Measurements from ENCODE around the gene SLC2A3. TPM values are rescaled to one million over a fixed set of nuclear protein-coding genes. Genes with fewer than 3 reads are reported as not detected.
"Not testable (repeated sequence)": the region's sequence is repeated elsewhere in the genome, so short reads cannot be mapped to it uniquely, and the experiment has no call there.

The SLC2A3 gene
- polyA plus RNA-seq = 16.2 to 40.5 TPM (median 28.3 TPM) in 3 replicates
- 11.3 TPM for polyA plus RNA-seq (2011; ENCODE audit: low read depth)
- 6.6 and 8.1 TPM in 2 replicates for polyA plus RNA-seq (2011; cell fraction: cytosol; rRNA removed)
- polyA plus RNA-seq (2011; cell fraction: nucleus; rRNA removed) = 29.8 and 30.9 TPM in 2 replicates
- polyA plus RNA-seq (2012; ENCODE audit: low replicate concordance) = 14.7 and 30.1 TPM in 2 replicates
- polyA minus RNA-seq = 19.1 to 53.4 TPM (median 38.4 TPM) in 3 replicates
- 7.5 TPM for polyA minus RNA-seq (2011; cell fraction: cytosol; rRNA and poly(A)+ RNA removed)
- 23.0 and 41.5 TPM in 2 replicates for polyA minus RNA-seq (2011; cell fraction: nucleus; rRNA and poly(A)+ RNA removed)

GRCh38 chr12:7935590-7936581, at the start of gene SLC2A3:
TSS of gene SLC2A3 (minus strand) at chr12:7936187. CDS start at chr12:7936034, 153 bp downstream.
- peak within 1 kb of the TSS; percentile 82 for H3K9ac ChIP-seq (ENCODE audit: control insufficient read depth, extremely low read depth, insufficient read depth, low read length)
- H3K79me2 ChIP-seq (ENCODE audit: control insufficient read depth, insufficient read depth, low read length) = peaks cover 17% of the 10 kb centered on the region
- no peaks in the 10 kb centered on the region for H3K27me3 ChIP-seq (ENCODE audit: control insufficient read depth, extremely low read depth, insufficient read depth, low read length)
- H3K9me3 ChIP-seq (ENCODE audit: control insufficient read depth, low read depth, low read length) = no peaks in the 10 kb centered on the region
- peak within 1 kb of the TSS; percentile 59 to 94 (median 88) for H3K4me3 ChIP-seq (ENCODE audit: control insufficient read depth in 2 of 3, extremely low read depth in 1 of 3, insufficient read depth in 2 of 3, low read depth in 1 of 3, low read length in 3 of 3)
- no peaks in the 10 kb centered on the region for H4K20me1 ChIP-seq (ENCODE audit: control insufficient read depth, extremely low read depth, insufficient read depth, low read length)
- H3K36me3 ChIP-seq (ENCODE audit: control insufficient read depth in 2 of 2, extremely low read depth in 1 of 2, insufficient read depth in 2 of 2, low read length in 2 of 2) = peaks cover 5 to 6% of the 10 kb centered on the region in 2 experiments
- FAIRE-seq (no peak), DNase-seq (ENCODE audit: low read depth, low spot score) (peak; percentile 25)
- no peak for TF ChIP-seq EZH2 (IDR thresholded peaks at IDR 0.05; ENCODE audit: low read length)
- TF ChIP-seq CTCF (optimal IDR thresholded peaks at IDR 0.05 in 1 of 3, IDR thresholded peaks at IDR 0.05 in 1 of 3, conservative IDR thresholded peaks at IDR 0.05 in 1 of 3; ENCODE audit: extremely low read depth in 1 of 3, insufficient read depth in 2 of 3, low read length in 3 of 3) = no peak
- H2AFZ ChIP-seq (ENCODE audit: control insufficient read depth, low read length) = peak within 1 kb of the TSS; percentile 78
- no peaks in the 10 kb centered on the region for H3K9me1 ChIP-seq (ENCODE audit: control insufficient read depth, extremely low read depth, insufficient read depth, low read length)
- H3K27ac ChIP-seq (ENCODE audit: control insufficient read depth, insufficient read depth, low read length) = peak within 1 kb of the TSS; percentile 75
- peaks cover 12% of the 10 kb centered on the region for H3K4me1 ChIP-seq (ENCODE audit: control insufficient read depth, extremely low read depth, insufficient read depth, low read length)
- dilution Hi-C loops (cut with MboI; ENCODE audit: extremely low pct_ligation_motif_present, low sequenced_read_pairs) = no loop called here
- peak within 1 kb of the TSS; percentile 84 for H3K4me2 ChIP-seq (ENCODE audit: control insufficient read depth, extremely low read depth, insufficient read depth, low read depth, low read length)

GRCh38 chr12:7984900-7985299, 48.9 kb upstream of the SLC2A3 start:
- H3K9me3 ChIP-seq (ENCODE audit: control insufficient read depth, low read depth, low read length) = no peaks in the 10 kb centered on the region
- H3K36me3 ChIP-seq (ENCODE audit: control insufficient read depth in 2 of 2, extremely low read depth in 1 of 2, insufficient read depth in 2 of 2, low read length in 2 of 2) = no peaks in the 10 kb centered on the region
- DNase-seq (ENCODE audit: low read depth, low spot score) (no peak), FAIRE-seq (no peak)
- H3K27ac ChIP-seq (ENCODE audit: control insufficient read depth, insufficient read depth, low read length) = no peak overlapping the region
- dilution Hi-C loops (cut with MboI; ENCODE audit: extremely low pct_ligation_motif_present, low sequenced_read_pairs) = no loop called here
- H3K27me3 ChIP-seq (ENCODE audit: control insufficient read depth, extremely low read depth, insufficient read depth, low read length) = no peaks in the 10 kb centered on the region
- H3K4me2 ChIP-seq (ENCODE audit: control insufficient read depth, extremely low read depth, insufficient read depth, low read depth, low read length) = no peak overlapping the region
- no peak for TF ChIP-seq EZH2 (IDR thresholded peaks at IDR 0.05; ENCODE audit: low read length)
- H2AFZ ChIP-seq (ENCODE audit: control insufficient read depth, low read length) = no peak overlapping the region
- no peaks in the 10 kb centered on the region for H4K20me1 ChIP-seq (ENCODE audit: control insufficient read depth, extremely low read depth, insufficient read depth, low read length)
- no peaks in the 10 kb centered on the region for H3K9me1 ChIP-seq (ENCODE audit: control insufficient read depth, extremely low read depth, insufficient read depth, low read length)
- H3K4me1 ChIP-seq (ENCODE audit: control insufficient read depth, extremely low read depth, insufficient read depth, low read length) = no peaks in the 10 kb centered on the region
- H3K79me2 ChIP-seq (ENCODE audit: control insufficient read depth, insufficient read depth, low read length) = no peaks in the 10 kb centered on the region
- no peak overlapping the region for H3K4me3 ChIP-seq (ENCODE audit: control insufficient read depth in 2 of 3, extremely low read depth in 1 of 3, insufficient read depth in 2 of 3, low read depth in 1 of 3, low read length in 3 of 3)
- no peak overlapping the region for H3K9ac ChIP-seq (ENCODE audit: control insufficient read depth, extremely low read depth, insufficient read depth, low read length)

GRCh38 chr12:7983460-7983859, 47.5 kb upstream of the SLC2A3 start:
- H3K9ac ChIP-seq (ENCODE audit: control insufficient read depth, extremely low read depth, insufficient read depth, low read length); H3K4me2 ChIP-seq (ENCODE audit: control insufficient read depth, extremely low read depth, insufficient read depth, low read depth, low read length); H3K36me3 ChIP-seq (ENCODE audit: control insufficient read depth in 2 of 2, extremely low read depth in 1 of 2, insufficient read depth in 2 of 2, low read length in 2 of 2); H3K9me1 ChIP-seq (ENCODE audit: control insufficient read depth, extremely low read depth, insufficient read depth, low read length); DNase-seq (ENCODE audit: low read depth, low spot score); dilution Hi-C loops (cut with MboI; ENCODE audit: extremely low pct_ligation_motif_present, low sequenced_read_pairs); H2AFZ ChIP-seq (ENCODE audit: control insufficient read depth, low read length); H3K79me2 ChIP-seq (ENCODE audit: control insufficient read depth, insufficient read depth, low read length); H3K4me3 ChIP-seq (ENCODE audit: control insufficient read depth in 2 of 3, extremely low read depth in 1 of 3, insufficient read depth in 2 of 3, low read depth in 1 of 3, low read length in 3 of 3); H3K27ac ChIP-seq (ENCODE audit: control insufficient read depth, insufficient read depth, low read length); H4K20me1 ChIP-seq (ENCODE audit: control insufficient read depth, extremely low read depth, insufficient read depth, low read length); H3K9me3 ChIP-seq (ENCODE audit: control insufficient read depth, low read depth, low read length); H3K4me1 ChIP-seq (ENCODE audit: control insufficient read depth, extremely low read depth, insufficient read depth, low read length); H3K27me3 ChIP-seq (ENCODE audit: control insufficient read depth, extremely low read depth, insufficient read depth, low read length): not testable (repeated sequence)
- peak; percentile 9 for FAIRE-seq

GRCh38 chr12:7983019-7983418, 47.0 kb upstream of the SLC2A3 start:
- DNase-seq (ENCODE audit: low read depth, low spot score); H3K36me3 ChIP-seq (ENCODE audit: control insufficient read depth in 2 of 2, extremely low read depth in 1 of 2, insufficient read depth in 2 of 2, low read length in 2 of 2): not testable (repeated sequence)

More at GRCh38 chr12:7983019-7983418, 47.0 kb upstream of the SLC2A3 start:
- dilution Hi-C loops (cut with MboI; ENCODE audit: extremely low pct_ligation_motif_present, low sequenced_read_pairs); H3K9me1 ChIP-seq (ENCODE audit: control insufficient read depth, extremely low read depth, insufficient read depth, low read length); H3K4me2 ChIP-seq (ENCODE audit: control insufficient read depth, extremely low read depth, insufficient read depth, low read depth, low read length); H4K20me1 ChIP-seq (ENCODE audit: control insufficient read depth, extremely low read depth, insufficient read depth, low read length); H3K27ac ChIP-seq (ENCODE audit: control insufficient read depth, insufficient read depth, low read length); H3K9ac ChIP-seq (ENCODE audit: control insufficient read depth, extremely low read depth, insufficient read depth, low read length); H2AFZ ChIP-seq (ENCODE audit: control insufficient read depth, low read length); H3K9me3 ChIP-seq (ENCODE audit: control insufficient read depth, low read depth, low read length); H3K4me3 ChIP-seq (ENCODE audit: control insufficient read depth in 2 of 3, extremely low read depth in 1 of 3, insufficient read depth in 2 of 3, low read depth in 1 of 3, low read length in 3 of 3); FAIRE-seq; H3K79me2 ChIP-seq (ENCODE audit: control insufficient read depth, insufficient read depth, low read length); H3K4me1 ChIP-seq (ENCODE audit: control insufficient read depth, extremely low read depth, insufficient read depth, low read length); H3K27me3 ChIP-seq (ENCODE audit: control insufficient read depth, extremely low read depth, insufficient read depth, low read length): not testable (repeated sequence)

All from keratinocyte (primary cell).